Uterine smooth muscle cell (primary cell): ENCODE data around the gene AR. TPM values are rescaled to one million over a fixed set of nuclear protein-coding genes. Genes with fewer than 3 reads are reported as not detected.

Experiments
- total RNA-seq: library from RNA; depleted of rRNA; stranded (reverse); fragments of >200 nt; gene quantifications from 2 replicates; pipeline ENCODE4 v1.2.3, GENCODE V29; 2014

Gene AR
- 9.4 and 16.6 TPM in 2 replicates for total RNA-seq

GRCh38 chrX:67543818-67544217, at the start of gene AR:
Gene AR (plus strand): TSS chrX:67544021. CDS start chrX:67545147, 1,126 bp downstream.

